ENCODE results near the gene SLC44A2. TPM values are rescaled to one million over a fixed set of nuclear protein-coding genes. Genes with fewer than 3 reads are reported as not detected.
A peak's percentile ranks its signal among the peaks of the same experiment; 100 is the strongest.

The SLC44A2 gene
- total RNA-seq, 6 experiments from 2014 or later = 156 to 190 (median 166) TPM

GRCh38 chr19:10586396-10586795, 39.0 kb upstream of the SLC44A2 start:
- H3K4me3 Mint-ChIP-seq = no peak overlapping the region

DNA sequence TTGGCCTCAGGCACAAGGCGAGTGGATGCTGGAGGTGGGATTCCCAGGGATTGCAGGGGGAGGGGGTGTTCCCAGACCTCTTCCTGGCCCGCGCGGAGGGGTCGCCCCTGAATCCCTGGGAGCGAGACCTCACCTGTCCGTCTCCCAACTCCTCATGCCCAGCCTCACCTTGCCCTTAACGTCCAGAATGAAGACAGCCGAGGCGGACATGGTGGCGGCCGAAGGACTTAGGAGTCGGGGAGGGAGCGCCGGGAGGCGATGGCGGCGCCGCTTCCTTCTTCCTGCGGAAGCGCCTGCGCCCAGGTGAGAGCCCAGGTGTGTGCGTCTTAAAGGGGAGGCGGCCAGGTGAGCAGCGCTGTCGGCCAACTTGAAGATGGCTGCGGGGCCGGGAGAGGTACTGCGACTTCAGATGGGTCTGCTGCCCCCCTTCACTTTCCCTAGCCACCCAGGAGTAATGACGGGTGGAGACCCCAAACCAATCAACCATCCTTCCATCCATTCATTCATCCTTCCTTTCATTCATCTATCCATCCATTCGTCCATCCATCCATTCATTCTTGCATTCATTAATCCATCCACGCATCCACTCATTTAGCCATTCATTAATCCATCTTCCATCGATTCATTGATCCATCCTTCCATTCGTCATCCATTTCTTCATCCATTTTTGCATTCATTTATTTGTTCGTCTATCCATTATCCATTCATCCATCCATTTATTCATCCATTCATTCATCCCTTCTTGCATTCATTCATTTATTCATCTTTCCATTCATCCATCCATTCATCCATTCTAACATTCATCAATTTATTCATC, 38.1 kb upstream of the SLC44A2 start, which contains the start of gene AP1M2:
Gene AP1M2 (minus strand): TSS at position 291 of the 817 bp plus-strand sequence. CDS start 81 bp downstream, at position 210.
- H3K9me3 Mint-ChIP-seq = peaks cover 6% of the 10 kb centered on the region; the same call in 1 of the 2 replicates
- no peak within 1 kb of the TSS for H3K4me3 Mint-ChIP-seq
- DNase-seq = no peak
- H3K36me3 Mint-ChIP-seq (ENCODE audit: low read depth) = peaks cover 7% of the 10 kb centered on the region
- H3K27me3 Mint-ChIP-seq (ENCODE audit: insufficient read depth) = peaks cover 24% of the 10 kb centered on the region
- peaks cover 8% of the 10 kb centered on the region; the same call in 1 of the 2 replicates for H3K4me1 Mint-ChIP-seq (ENCODE audit: low read depth)
- TF ChIP-seq CTCF (IDR thresholded peaks at IDR 0.05) = no peak
- H3K27ac Mint-ChIP-seq = no peak within 1 kb of the TSS

More at GRCh38 chr19:10586396-10586795, 39.0 kb upstream of the SLC44A2 start:
- TF ChIP-seq CTCF (IDR thresholded peaks at IDR 0.05) = no peak
- DNase-seq = no peak
- Mint-ChIP-seq H3K9me3 (peaks cover 6% of the 10 kb centered on the region; the same call in 1 of the 2 replicates), H3K27ac (no peak overlapping the region), H3K4me1 (ENCODE audit: low read depth) (peaks cover 8% of the 10 kb centered on the region; the same call in 1 of the 2 replicates), H3K27me3 (ENCODE audit: insufficient read depth) (peaks cover 24% of the 10 kb centered on the region), H3K36me3 (ENCODE audit: low read depth) (peaks cover 7% of the 10 kb centered on the region)

DNA sequence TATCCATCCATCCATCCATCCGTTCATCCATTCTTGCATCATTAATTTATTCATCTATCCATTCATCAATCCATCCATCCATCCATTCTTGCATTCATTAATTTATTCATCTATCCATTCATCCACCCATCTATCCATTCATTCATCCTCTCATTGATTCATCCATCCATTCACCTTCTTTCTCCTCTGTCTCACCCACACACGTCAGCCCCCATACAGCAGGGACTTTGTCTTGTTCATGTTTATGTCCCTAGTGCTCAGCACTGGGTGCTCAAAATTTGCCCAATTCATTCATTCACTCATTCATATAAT, 37.6 kb upstream of the SLC44A2 start:
- DNase-seq = no peak
- Mint-ChIP-seq H3K9me3 (peaks cover 6% of the 10 kb centered on the region; the same call in 1 of the 2 replicates), H3K4me1 (ENCODE audit: low read depth) (peaks cover 8% of the 10 kb centered on the region; the same call in 1 of the 2 replicates), H3K27ac (no peak overlapping the region), H3K27me3 (ENCODE audit: insufficient read depth) (peaks cover 24% of the 10 kb centered on the region), H3K4me3 (no peak overlapping the region), H3K36me3 (ENCODE audit: low read depth) (peaks cover 7% of the 10 kb centered on the region)
- no peak for TF ChIP-seq CTCF (IDR thresholded peaks at IDR 0.05)

- peaks cover 13% of the 10 kb centered on the region for H3K27me3 Mint-ChIP-seq (ENCODE audit: insufficient read depth)
- H3K4me3 Mint-ChIP-seq = no peak overlapping the region
- H3K36me3 Mint-ChIP-seq (ENCODE audit: low read depth) = no peaks in the 10 kb centered on the region
- DNase-seq = no peak
- H3K9me3 Mint-ChIP-seq = no peaks in the 10 kb centered on the region
- no peak overlapping the region for H3K27ac Mint-ChIP-seq
- peaks cover 8% of the 10 kb centered on the region; the same call in 1 of the 2 replicates for H3K4me1 Mint-ChIP-seq (ENCODE audit: low read depth)
- no peak for TF ChIP-seq CTCF (IDR thresholded peaks at IDR 0.05)
These were observed 32.2 kb upstream of the SLC44A2 start for GRCh38 chr19:10593148-10593547.

DNA sequence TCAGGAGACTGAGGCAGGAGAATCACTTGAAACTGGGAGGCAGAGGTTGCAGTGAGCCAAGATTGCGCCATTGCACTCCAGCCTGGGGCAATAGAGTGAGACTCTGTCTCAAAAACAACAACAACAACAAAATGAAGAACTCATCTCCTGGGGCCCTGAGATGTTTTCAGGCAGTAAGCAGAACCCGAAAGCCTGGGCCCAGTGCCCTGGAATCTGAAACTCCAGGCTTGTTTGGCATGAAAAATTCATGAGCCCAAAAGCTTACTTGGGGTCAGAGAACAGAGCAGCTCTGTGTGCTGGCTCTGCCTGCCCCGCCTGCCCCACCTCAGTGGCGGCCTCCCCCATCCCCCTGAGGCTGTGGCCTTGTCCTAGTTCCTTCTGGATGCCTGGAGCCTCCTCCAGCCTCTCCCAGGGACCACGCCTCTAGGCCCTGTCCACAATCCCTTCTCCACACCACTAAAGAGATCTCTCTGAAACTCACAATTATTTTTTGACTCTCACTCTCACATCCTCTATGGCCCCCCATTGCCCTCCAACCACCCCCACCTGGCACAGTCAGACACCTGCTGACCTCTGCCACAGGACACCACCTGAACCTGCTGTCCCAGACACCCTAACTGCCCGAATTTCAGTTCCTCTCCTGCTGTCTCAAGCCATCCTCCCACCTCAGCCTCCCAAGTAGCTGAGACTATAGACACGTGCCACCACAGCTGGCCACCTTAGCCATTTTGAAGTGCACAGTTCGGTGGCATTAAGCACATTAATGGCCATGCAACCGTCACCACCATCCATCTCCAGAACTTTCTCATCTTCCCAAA, 31.3 kb upstream of the SLC44A2 start:
- Mint-ChIP-seq H3K36me3 (ENCODE audit: low read depth) (no peaks in the 10 kb centered on the region), H3K27ac (peak overlapping the region; percentile 4; the same call in 1 of the 2 replicates), H3K27me3 (ENCODE audit: insufficient read depth) (peaks cover 18% of the 10 kb centered on the region), H3K4me1 (ENCODE audit: low read depth) (peaks cover 8% of the 10 kb centered on the region; the same call in 1 of the 2 replicates), H3K4me3 (no peak overlapping the region), H3K9me3 (no peaks in the 10 kb centered on the region)
- TF ChIP-seq CTCF (IDR thresholded peaks at IDR 0.05) = no peak
- DNase-seq = peak; percentile 16
